Gastroesophageal sphincter (tissue), 4 donors: ENCODE results near the gene KIZ. TPM values are rescaled to one million over a fixed set of nuclear protein-coding genes. Genes with fewer than 3 reads are reported as not detected.

Source experiments
- ATAC-seq: fragments of 150-250 bp; one replicate; pipeline ENCODE4 v1.9.1; 2016; ENCODE audit warnings: mild to moderate bottlenecking, moderate library complexity
- H3K27ac ChIP-seq, 4 donors: fragments of 200-600 bp; sonication (generic) in 3 of 4; 1 replicate in 3 of 4; 2 replicates in 1 of 4; pipeline ENCODE4 v1.5.1; 2016 to 2019
- H3K27me3 ChIP-seq: fragments of 200-600 bp; sonication (generic); one replicate; pipeline ENCODE4 v1.5.1; 2019
- H3K36me3 ChIP-seq, 2 donors: fragments of 200-600 bp; sonication (generic); one replicate each; pipeline ENCODE4 v1.5.1; 2019; ENCODE audit warnings: control low read depth in 1 of 2
- H3K4me1 ChIP-seq, 3 donors: fragments of 200-600 bp; sonication (generic); 1 replicate in 2 of 3; 2 replicates in 1 of 3; pipeline ENCODE4 v1.5.1; 2016 to 2019; ENCODE audit warnings: control low read depth in 2 of 3
- H3K4me3 ChIP-seq, 2 donors: fragments of 200-600 bp; sonication (generic); one replicate each; pipeline ENCODE4 v1.5.1; 2019; ENCODE audit warnings: mild to moderate bottlenecking in 1 of 2, moderate library complexity in 1 of 2
- H3K9me3 ChIP-seq, 3 donors: fragments of 200-600 bp; sonication (generic); one replicate each; pipeline ENCODE4 v1.5.1; 2017 to 2019; ENCODE audit warnings: control low read depth in 2 of 3
- CTCF ChIP-seq, 4 experiments: fragments of 200-600 bp in 2 of 4; fragments of 450-650 bp in 2 of 4; sonication (generic) in 1 of 4; IDR thresholded peaks; one replicate each; pipeline ENCODE4 v1.5.1; 2017 to 2019; ENCODE audit warnings: antibody characterized with exemption in 4 of 4, mild to moderate bottlenecking in 2 of 4, moderate library complexity in 2 of 4
- EP300 ChIP-seq: sonication (generic); formaldehyde crosslinking; IDR thresholded peaks from one replicate; pipeline ENCODE4 v1.6.1; 2017; ENCODE audit warnings: antibody characterized with exemption, mild to moderate bottlenecking
- POLR2A ChIP-seq, 2 donors: fragments of 450-650 bp; IDR thresholded peaks; one replicate each; pipeline ENCODE4 v1.6.1; 2017; ENCODE audit warnings: antibody characterized with exemption in 2 of 2, mild to moderate bottlenecking in 2 of 2, moderate library complexity in 1 of 2
- POLR2AphosphoS5 ChIP-seq: sonication (generic); formaldehyde crosslinking; IDR thresholded peaks from one replicate; pipeline ENCODE4 v1.6.1; 2017; ENCODE audit warnings: antibody characterized with exemption
- WGBS, 2 donors: methylation state at CpG; one replicate each; pipeline ENCODE4 v1.1.5; 2018; ENCODE audit warnings: low coverage in 1 of 2; 5-methylcytosine and 5-hydroxymethylcytosine counted together
- total RNA-seq, 4 donors: library from RNA; depleted of rRNA; stranded (reverse); fragments of >200 nt; gene quantifications; one replicate each; pipeline ENCODE4 v1.1.0, GENCODE V29; 2016

The KIZ gene
- total RNA-seq, 4 donors from 2014 or later, result 19.9 to 31.0 (median 30.6) TPM

- Histone ChIP-seq H3K9me3 (no peaks in the 10 kb centered on the region), H3K27ac (no peak overlapping the region), H3K4me1 (peaks cover 0 to 26% (median 3%) of the 10 kb centered on the region in 3 donors), H3K36me3 (peaks cover 0 to 12% of the 10 kb centered on the region in 2 donors), H3K4me3 (peak overlapping the region in 1 of 2 donors; percentile 92), H3K27me3 (no peaks in the 10 kb centered on the region)
- TF ChIP-seq POLR2AphosphoS5, result no peak
- TF ChIP-seq EP300, result no peak
- ATAC-seq, result no peak
- 79 to 85% methylated on average over 5 of the region's 5 CpGs for WGBS, 2 donors
Observed at GRCh38 chr20:21127201-21127981, 1.5 kb downstream of the KIZ start.

- WGBS, 2 donors, result 61 to 76% methylated on average over 3 to 5 of the region's 5 CpGs
Observed at GRCh38 chr20:21129861-21130260, 4.0 kb downstream of the KIZ start.

GRCh38 chr20:21133404-21133803, 7.5 kb downstream of the KIZ start:
- H3K36me3 ChIP-seq, result peaks cover 0 to 51% of the 10 kb centered on the region in 2 donors
- TF ChIP-seq POLR2A (IDR thresholded peaks at IDR 0.05) (no peak), CTCF (IDR thresholded peaks at IDR 0.05) (no peak), POLR2AphosphoS5 (no peak), EP300 (no peak)
- no peak overlapping the region for H3K4me3 ChIP-seq
- H3K27me3 ChIP-seq, result no peaks in the 10 kb centered on the region
- peaks cover 0 to 9% (median 0%) of the 10 kb centered on the region in 3 donors for H3K4me1 ChIP-seq
- no peak overlapping the region for H3K27ac ChIP-seq
- WGBS, 2 donors, result 24 to 38% methylated on average over 2 to 4 of the region's 4 CpGs
- no peaks in the 10 kb centered on the region for H3K9me3 ChIP-seq
- ATAC-seq, result no peak

More at GRCh38 chr20:21129861-21130260, 4.0 kb downstream of the KIZ start:
- H3K4me3 ChIP-seq, result no peak overlapping the region
- H3K27ac ChIP-seq, result no peak overlapping the region
- peaks cover 0 to 24% of the 10 kb centered on the region in 2 donors for H3K36me3 ChIP-seq
- H3K27me3 ChIP-seq, result no peaks in the 10 kb centered on the region
- H3K4me1 ChIP-seq, result peaks cover 0 to 33% (median 3%) of the 10 kb centered on the region in 3 donors
- H3K9me3 ChIP-seq, result no peaks in the 10 kb centered on the region
- no peak for ATAC-seq
- TF ChIP-seq POLR2A (IDR thresholded peaks at IDR 0.05) (no peak), POLR2AphosphoS5 (no peak), EP300 (no peak), CTCF (IDR thresholded peaks at IDR 0.05) (no peak)

- Histone ChIP-seq H3K4me1 (peaks cover 0 to 9% (median 0%) of the 10 kb centered on the region in 3 donors), H3K4me3 (no peak overlapping the region), H3K27ac (no peak overlapping the region), H3K36me3 (peaks cover 0 to 53% of the 10 kb centered on the region in 2 donors), H3K9me3 (no peaks in the 10 kb centered on the region), H3K27me3 (no peaks in the 10 kb centered on the region)
- WGBS, 2 donors, result 85 to 88% methylated on average over 10 to 11 of the region's 16 CpGs
- TF ChIP-seq POLR2AphosphoS5, result no peak
- TF ChIP-seq CTCF (IDR thresholded peaks at IDR 0.05), result no peak
- TF ChIP-seq EP300, result no peak
- TF ChIP-seq POLR2A (IDR thresholded peaks at IDR 0.05), result no peak
- no peak for ATAC-seq
Observed at GRCh38 chr20:21133917-21134622, 8.2 kb downstream of the KIZ start.

GRCh38 chr20:21134883-21135493, 9.1 kb downstream of the KIZ start:
- Histone ChIP-seq H3K36me3 (peaks cover 0 to 57% of the 10 kb centered on the region in 2 donors), H3K27ac (no peak overlapping the region), H3K27me3 (no peaks in the 10 kb centered on the region), H3K4me3 (no peak overlapping the region), H3K9me3 (no peaks in the 10 kb centered on the region), H3K4me1 (peaks cover 0 to 9% (median 0%) of the 10 kb centered on the region in 3 donors)
- TF ChIP-seq POLR2AphosphoS5, result no peak
- no peak for TF ChIP-seq CTCF (IDR thresholded peaks at IDR 0.05)
- no peak for TF ChIP-seq POLR2A (IDR thresholded peaks at IDR 0.05)
- no peak for TF ChIP-seq EP300
- WGBS, 2 donors, result 86 to 96% methylated on average over 4 to 10 of the region's 10 CpGs
- no peak for ATAC-seq
